HEK293 (cell line): Measurements from ENCODE around the gene AVL9.

Experiments
- CTCF ChIA-PET: fragments of 350-600 bp; formaldehyde crosslinking; extraction: SDS; loops from one replicate; lab custom pipeline; 2021; ENCODE audit warnings: antibody characterized with exemption; lab: Yijun Ruan, JAX
- POLR2A ChIA-PET: fragments of 300-600 bp; formaldehyde crosslinking; extraction: SDS; loops from one replicate; lab custom pipeline; 2020; ENCODE audit warnings: antibody characterized with exemption, inconsistent platforms; lab: Yijun Ruan, JAX
- H3K27ac ChIP-seq: fragments of 200-500 bp; sonication (Bioruptor generic); 2 replicates; pipeline ENCODE4 v1.5.1; 2014; ENCODE audit warnings: low read depth, low read length, control low read depth, inconsistent platforms; ENCODE audit errors: extremely low read depth
- H3K36me3 ChIP-seq, 2 experiments: fragments of 200-500 bp in 1 of 2; sonication (Bioruptor generic) in 1 of 2; 1 replicate in 1 of 2; 2 replicates in 1 of 2; pipeline ENCODE4 v1.5.1; 2014 to 2017; ENCODE audit warnings: inconsistent platforms in 2 of 2, low read length in 2 of 2; ENCODE audit not compliant: control insufficient read depth in 2 of 2, insufficient read depth in 1 of 2
- H3K4me1 ChIP-seq: fragments of 200-500 bp; sonication (Bioruptor generic); 2 replicates; pipeline ENCODE4 v1.5.1; 2014; ENCODE audit warnings: mild to moderate bottlenecking, low read length, inconsistent platforms; ENCODE audit not compliant: control insufficient read depth, insufficient read depth
- H3K4me3 ChIP-seq: 2 replicates; pipeline ENCODE4 v1.5.1; 2011; ENCODE audit warnings: low read depth, mild to moderate bottlenecking, control low read depth, low read length, moderate library complexity
- H3K9me3 ChIP-seq: fragments of 200-500 bp; sonication (Bioruptor generic); 2 replicates; pipeline ENCODE4 v1.5.1; 2014; ENCODE audit warnings: low read depth, low read length, inconsistent platforms; ENCODE audit not compliant: control insufficient read depth, insufficient read depth
- GFI1B ChIP-seq: fragments of 450-650 bp; formaldehyde crosslinking; IDR thresholded peaks from 2 replicates; pipeline ENCODE4 v1.5.1; 2016; ENCODE audit warnings: missing biosample characterization, missing genetic modification characterization
- IKZF3 ChIP-seq: fragments of 450-650 bp; IDR thresholded peaks from 2 replicates; pipeline ENCODE4 v1.5.0; 2018; ENCODE audit warnings: missing biosample characterization, mild to moderate bottlenecking, missing genetic modification characterization, moderate library complexity
- SCRT1 ChIP-seq: fragments of 450-650 bp; formaldehyde crosslinking; IDR thresholded peaks from 2 replicates; pipeline ENCODE4 v1.5.1; 2016; ENCODE audit warnings: missing biosample characterization, missing genetic modification characterization, borderline replicate concordance
- SCRT2 ChIP-seq: fragments of 450-650 bp; formaldehyde crosslinking; IDR thresholded peaks from 2 replicates; pipeline ENCODE4 v1.5.1; 2016; ENCODE audit warnings: missing biosample characterization, missing genetic modification characterization
- SP3 ChIP-seq: fragments of 450-650 bp; formaldehyde crosslinking; IDR thresholded peaks from 2 replicates; pipeline ENCODE4 v1.5.1; 2016; ENCODE audit warnings: missing biosample characterization, missing genetic modification characterization
- TRIM28 ChIP-seq: IDR thresholded peaks from 2 replicates; pipeline ENCODE4 v1.6.1; 2011; ENCODE audit warnings: low read length, control low read depth, borderline replicate concordance
- YY1 ChIP-seq: fragments of 450-650 bp; formaldehyde crosslinking; IDR thresholded peaks from 2 replicates; pipeline ENCODE4 v1.5.1; 2018; ENCODE audit warnings: missing biosample characterization, missing genetic modification characterization
- ZBTB21 ChIP-seq: fragments of 450-650 bp; formaldehyde crosslinking; IDR thresholded peaks from 2 replicates; pipeline ENCODE4 v1.5.1; 2017; ENCODE audit warnings: missing biosample characterization, missing genetic modification characterization
- ZBTB48 ChIP-seq: fragments of 450-650 bp; formaldehyde crosslinking; IDR thresholded peaks from 2 replicates; pipeline ENCODE4 v1.5.1; 2016; ENCODE audit warnings: missing biosample characterization, missing genetic modification characterization
- ZBTB7A ChIP-seq: fragments of 450-650 bp; formaldehyde crosslinking; IDR thresholded peaks from 2 replicates; pipeline ENCODE4 v1.5.1; 2016; ENCODE audit warnings: low read depth, missing biosample characterization, missing genetic modification characterization
- ZNF121 ChIP-seq: fragments of 450-650 bp; formaldehyde crosslinking; IDR thresholded peaks from 2 replicates; pipeline ENCODE4 v1.5.1; 2016; ENCODE audit warnings: missing biosample characterization, missing genetic modification characterization
- ZNF146 ChIP-seq: fragments of 450-650 bp; formaldehyde crosslinking; IDR thresholded peaks from 2 replicates; pipeline ENCODE4 v1.5.1; 2016; ENCODE audit warnings: missing biosample characterization, missing genetic modification characterization
- ZNF155 ChIP-seq: fragments of 450-650 bp; formaldehyde crosslinking; IDR thresholded peaks from 2 replicates; pipeline ENCODE4 v1.5.1; 2016; ENCODE audit warnings: missing biosample characterization, missing genetic modification characterization
- ZNF184 ChIP-seq: fragments of 450-650 bp; IDR thresholded peaks from 2 replicates; pipeline ENCODE4 v1.5.1; 2018; ENCODE audit warnings: missing biosample characterization, mild to moderate bottlenecking, missing genetic modification characterization
- ZNF202 ChIP-seq: fragments of 450-650 bp; formaldehyde crosslinking; IDR thresholded peaks from 2 replicates; pipeline ENCODE4 v1.5.1; 2016; ENCODE audit warnings: missing biosample characterization, missing genetic modification characterization, borderline replicate concordance
- ZNF239 ChIP-seq: fragments of 450-650 bp; formaldehyde crosslinking; IDR thresholded peaks from 2 replicates; pipeline ENCODE4 v1.5.1; 2016; ENCODE audit warnings: missing biosample characterization, missing genetic modification characterization
- ZNF302 ChIP-seq: fragments of 450-650 bp; formaldehyde crosslinking; IDR thresholded peaks from 2 replicates; pipeline ENCODE4 v1.5.1; 2016; ENCODE audit warnings: missing biosample characterization, missing genetic modification characterization, low read depth
- ZNF350 ChIP-seq: fragments of 450-650 bp; formaldehyde crosslinking; IDR thresholded peaks from 2 replicates; pipeline ENCODE4 v1.5.0; 2017; ENCODE audit warnings: missing biosample characterization, mild to moderate bottlenecking, missing genetic modification characterization
- ZNF37A ChIP-seq: fragments of 450-650 bp; IDR thresholded peaks from 2 replicates; pipeline ENCODE4 v1.5.1; 2018; ENCODE audit warnings: missing biosample characterization, missing genetic modification characterization
- ZNF423 ChIP-seq: fragments of 450-650 bp; formaldehyde crosslinking; IDR thresholded peaks from 2 replicates; pipeline ENCODE4 v1.5.1; 2016; ENCODE audit warnings: missing biosample characterization, missing genetic modification characterization
- ZNF433 ChIP-seq: fragments of 450-650 bp; formaldehyde crosslinking; IDR thresholded peaks from 2 replicates; pipeline ENCODE4 v1.5.1; 2016; ENCODE audit warnings: missing biosample characterization, missing genetic modification characterization, low read depth
- ZNF596 ChIP-seq: fragments of 450-650 bp; IDR thresholded peaks from 2 replicates; pipeline ENCODE4 v1.5.0; 2018; ENCODE audit warnings: missing biosample characterization, mild to moderate bottlenecking, missing genetic modification characterization, moderate library complexity
- ZNF626 ChIP-seq: fragments of 450-650 bp; sonication (Bioruptor Pico); formaldehyde crosslinking; IDR thresholded peaks from 2 replicates; pipeline ENCODE4 v1.5.1; 2018; ENCODE audit warnings: missing biosample characterization, missing genetic modification characterization, inconsistent platforms
- ZNF664 ChIP-seq: fragments of 450-650 bp; formaldehyde crosslinking; IDR thresholded peaks from 2 replicates; pipeline ENCODE4 v1.5.1; 2016; ENCODE audit warnings: missing biosample characterization, missing genetic modification characterization
- ZNF677 ChIP-seq: fragments of 450-650 bp; IDR thresholded peaks from 2 replicates; pipeline ENCODE4 v1.5.0; 2018; ENCODE audit warnings: missing biosample characterization, mild to moderate bottlenecking, missing genetic modification characterization, moderate library complexity
- ZNF707 ChIP-seq: fragments of 450-650 bp; formaldehyde crosslinking; IDR thresholded peaks from 2 replicates; pipeline ENCODE4 v1.5.1; 2016; ENCODE audit warnings: missing biosample characterization, missing genetic modification characterization
- ZNF843 ChIP-seq: fragments of 450-650 bp; formaldehyde crosslinking; IDR thresholded peaks from 2 replicates; pipeline ENCODE4 v1.5.1; 2016; ENCODE audit warnings: missing biosample characterization, missing genetic modification characterization
- TF ChIP-seq, protein P1 (sequence below): fragments of 450-650 bp; formaldehyde crosslinking; IDR thresholded peaks from 2 replicates; pipeline ENCODE4 v1.5.1; 2016; ENCODE audit warnings: missing biosample characterization, missing genetic modification characterization
- TF ChIP-seq, protein P2 (sequence below): fragments of 450-650 bp; formaldehyde crosslinking; IDR thresholded peaks from 2 replicates; pipeline ENCODE4 v1.5.1; 2016; ENCODE audit warnings: missing biosample characterization, missing genetic modification characterization
- TF ChIP-seq, protein P3 (sequence below): fragments of 450-650 bp; formaldehyde crosslinking; IDR thresholded peaks from 2 replicates; pipeline ENCODE4 v1.5.0; 2017; ENCODE audit warnings: missing biosample characterization, missing genetic modification characterization, borderline replicate concordance
- TF ChIP-seq, protein P4 (sequence below): fragments of 450-650 bp; formaldehyde crosslinking; IDR thresholded peaks from 2 replicates; pipeline ENCODE4 v1.5.1; 2017; ENCODE audit warnings: missing biosample characterization, missing genetic modification characterization

Gene AVL9

DNA sequence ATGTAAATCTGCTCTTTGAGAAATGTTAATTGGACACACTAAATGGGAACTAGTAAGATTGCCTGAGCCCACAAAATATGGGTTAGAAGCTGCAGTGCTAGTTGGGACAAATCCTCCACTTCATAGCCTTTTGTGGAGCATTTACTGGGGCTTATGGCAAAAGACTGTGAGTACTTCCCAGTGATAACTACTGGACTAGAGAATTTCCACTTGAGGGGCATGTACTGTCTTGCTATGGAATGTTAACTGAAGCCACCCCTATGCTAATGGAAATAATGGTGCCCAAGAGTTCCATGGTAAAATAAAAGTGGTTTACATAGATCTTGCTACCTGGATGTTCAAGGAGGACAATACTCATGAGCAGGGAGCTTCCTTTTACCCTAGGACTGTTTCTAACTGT is 29.3 kb downstream of the AVL9 start:
- Histone ChIP-seq H3K9me3 (no peaks in the 10 kb centered on the region), H3K27ac (no peak overlapping the region), H3K4me1 (no peaks in the 10 kb centered on the region), H3K4me3 (no peak overlapping the region), H3K36me3 (no peaks in the 10 kb centered on the region)
- POLR2A ChIA-PET, result no interaction called here
- CTCF ChIA-PET, result no interaction called here
- TF ChIP-seq ZNF350 (tag by site-specific recombination) (no peak), ZBTB7A (tag by site-specific recombination) (no peak), ZNF37A (no peak), SCRT1 (tag by site-specific recombination) (no peak), YY1 (no peak), ZNF664 (tag by site-specific recombination) (no peak), ZBTB48 (tag by site-specific recombination) (no peak), GFI1B (tag by site-specific recombination) (no peak), ZBTB21 (tag by site-specific recombination) (no peak), ZNF202 (tag by site-specific recombination) (no peak), ZNF843 (no peak)

DNA sequence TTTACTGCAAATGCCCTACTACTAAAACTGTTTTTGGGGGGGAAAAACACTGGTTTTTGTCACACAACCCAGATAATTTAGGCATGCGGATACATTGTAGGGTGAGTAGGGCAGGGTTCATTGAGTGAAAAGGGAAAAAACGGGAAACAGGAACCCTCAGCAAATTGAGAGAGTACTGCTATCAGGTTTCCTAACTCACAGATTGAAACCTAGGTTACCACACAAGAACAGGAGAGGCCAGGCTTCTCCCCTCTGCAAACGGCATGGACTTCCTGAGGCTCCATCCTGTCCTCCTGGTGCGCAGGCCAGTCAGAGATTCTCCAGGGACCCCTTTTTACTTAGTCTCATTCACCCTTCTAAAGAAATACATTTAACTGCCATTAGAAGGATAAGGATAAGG is 30.6 kb downstream of the AVL9 start:
- CTCF ChIA-PET, result no interaction called here
- POLR2A ChIA-PET, result no interaction called here

DNA sequence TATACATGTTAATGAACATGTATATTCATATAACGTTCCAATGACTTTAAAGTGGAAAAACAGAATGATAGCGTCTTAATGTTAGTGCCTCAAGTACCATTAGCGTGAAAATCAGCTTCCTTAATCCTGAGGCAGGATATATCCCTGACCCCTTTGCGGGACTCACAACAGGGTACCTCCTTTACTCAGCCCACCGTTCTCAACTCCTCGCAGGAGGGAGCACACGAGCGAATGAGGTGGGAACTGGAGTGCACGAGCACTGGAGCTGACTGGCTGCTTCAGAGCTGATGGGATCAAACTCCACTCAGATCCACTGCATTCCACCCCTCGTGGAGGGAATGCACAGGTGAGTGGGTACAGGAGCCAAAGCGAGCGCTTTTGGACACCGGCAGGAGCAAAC is 36.1 kb downstream of the AVL9 start:
- no peaks in the 10 kb centered on the region for H3K9me3 ChIP-seq
- no peaks in the 10 kb centered on the region for H3K4me1 ChIP-seq
- CTCF ChIA-PET, result no interaction called here
- H3K27ac ChIP-seq, result no peak overlapping the region
- POLR2A ChIA-PET, result no interaction called here
- peaks cover 0 to 3% of the 10 kb centered on the region in 2 experiments; a peak in 1 of 3 replicates for H3K36me3 ChIP-seq
- TF ChIP-seq SP3 (tag by site-specific recombination), result no peak
- TF ChIP-seq ZNF626 (tag by site-specific recombination), result no peak
- no peak for TF ChIP-seq ZNF302 (tag by site-specific recombination)
- TF ChIP-seq ZNF423 (tag by site-specific recombination), result no peak
- no peak for TF ChIP-seq ZNF37A
- no peak for TF ChIP-seq ZNF121 (tag by site-specific recombination)
- no peak for TF ChIP-seq ZNF239 (tag by site-specific recombination)
- no peak for TF ChIP-seq ZNF596
- TF ChIP-seq, protein P1, sequence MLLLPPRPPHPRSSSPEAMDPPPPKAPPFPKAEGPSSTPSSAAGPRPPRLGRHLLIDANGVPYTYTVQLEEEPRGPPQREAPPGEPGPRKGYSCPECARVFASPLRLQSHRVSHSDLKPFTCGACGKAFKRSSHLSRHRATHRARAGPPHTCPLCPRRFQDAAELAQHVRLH (tag by site-specific recombination), result no peak
- no peak for TF ChIP-seq ZNF184 (tag by site-specific recombination)
- TF ChIP-seq, protein P2, sequence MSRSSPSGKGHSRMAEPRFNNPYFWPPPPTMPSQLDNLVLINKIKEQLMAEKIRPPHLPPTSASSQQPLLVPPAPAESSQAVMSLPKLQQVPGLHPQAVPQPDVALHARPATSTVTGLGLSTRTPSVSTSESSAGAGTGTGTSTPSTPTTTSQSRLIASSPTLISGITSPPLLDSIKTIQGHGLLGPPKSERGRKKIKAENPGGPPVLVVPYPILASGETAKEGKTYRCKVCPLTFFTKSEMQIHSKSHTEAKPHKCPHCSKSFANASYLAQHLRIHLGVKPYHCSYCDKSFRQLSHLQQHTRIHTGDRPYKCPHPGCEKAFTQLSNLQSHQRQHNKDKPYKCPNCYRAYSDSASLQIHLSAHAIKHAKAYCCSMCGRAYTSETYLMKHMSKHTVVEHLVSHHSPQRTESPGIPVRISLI (tag by site-specific recombination), result no peak
- no peak for TF ChIP-seq ZNF707
- no peak for TF ChIP-seq ZNF146
- TF ChIP-seq, protein P3, sequence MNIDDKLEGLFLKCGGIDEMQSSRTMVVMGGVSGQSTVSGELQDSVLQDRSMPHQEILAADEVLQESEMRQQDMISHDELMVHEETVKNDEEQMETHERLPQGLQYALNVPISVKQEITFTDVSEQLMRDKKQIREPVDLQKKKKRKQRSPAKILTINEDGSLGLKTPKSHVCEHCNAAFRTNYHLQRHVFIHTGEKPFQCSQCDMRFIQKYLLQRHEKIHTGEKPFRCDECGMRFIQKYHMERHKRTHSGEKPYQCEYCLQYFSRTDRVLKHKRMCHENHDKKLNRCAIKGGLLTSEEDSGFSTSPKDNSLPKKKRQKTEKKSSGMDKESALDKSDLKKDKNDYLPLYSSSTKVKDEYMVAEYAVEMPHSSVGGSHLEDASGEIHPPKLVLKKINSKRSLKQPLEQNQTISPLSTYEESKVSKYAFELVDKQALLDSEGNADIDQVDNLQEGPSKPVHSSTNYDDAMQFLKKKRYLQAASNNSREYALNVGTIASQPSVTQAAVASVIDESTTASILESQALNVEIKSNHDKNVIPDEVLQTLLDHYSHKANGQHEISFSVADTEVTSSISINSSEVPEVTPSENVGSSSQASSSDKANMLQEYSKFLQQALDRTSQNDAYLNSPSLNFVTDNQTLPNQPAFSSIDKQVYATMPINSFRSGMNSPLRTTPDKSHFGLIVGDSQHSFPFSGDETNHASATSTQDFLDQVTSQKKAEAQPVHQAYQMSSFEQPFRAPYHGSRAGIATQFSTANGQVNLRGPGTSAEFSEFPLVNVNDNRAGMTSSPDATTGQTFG (tag by site-specific recombination), result no peak
- no peak for TF ChIP-seq SCRT2 (tag by site-specific recombination)
- H3K4me3 ChIP-seq, result no peak overlapping the region

More for the DNA sequence above, 30.6 kb downstream of the AVL9 start:
- TF ChIP-seq IKZF3 (no peak), TRIM28 (no peak), ZNF155 (no peak), ZNF37A (no peak), ZNF433 (no peak), ZNF677 (tag by site-specific recombination) (no peak)
- TF ChIP-seq, protein P4, sequence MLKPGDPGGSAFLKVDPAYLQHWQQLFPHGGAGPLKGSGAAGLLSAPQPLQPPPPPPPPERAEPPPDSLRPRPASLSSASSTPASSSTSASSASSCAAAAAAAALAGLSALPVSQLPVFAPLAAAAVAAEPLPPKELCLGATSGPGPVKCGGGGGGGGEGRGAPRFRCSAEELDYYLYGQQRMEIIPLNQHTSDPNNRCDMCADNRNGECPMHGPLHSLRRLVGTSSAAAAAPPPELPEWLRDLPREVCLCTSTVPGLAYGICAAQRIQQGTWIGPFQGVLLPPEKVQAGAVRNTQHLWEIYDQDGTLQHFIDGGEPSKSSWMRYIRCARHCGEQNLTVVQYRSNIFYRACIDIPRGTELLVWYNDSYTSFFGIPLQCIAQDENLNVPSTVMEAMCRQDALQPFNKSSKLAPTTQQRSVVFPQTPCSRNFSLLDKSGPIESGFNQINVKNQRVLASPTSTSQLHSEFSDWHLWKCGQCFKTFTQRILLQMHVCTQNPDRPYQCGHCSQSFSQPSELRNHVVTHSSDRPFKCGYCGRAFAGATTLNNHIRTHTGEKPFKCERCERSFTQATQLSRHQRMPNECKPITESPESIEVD, result no peak
- Histone ChIP-seq H3K4me1 (no peaks in the 10 kb centered on the region), H3K4me3 (no peak overlapping the region), H3K36me3 (no peaks in the 10 kb centered on the region), H3K27ac (no peak overlapping the region), H3K9me3 (no peaks in the 10 kb centered on the region)
